Mononuclear cell (primary cell): ENCODE data around the gene SLC2A9. TPM values are rescaled to one million over a fixed set of nuclear protein-coding genes. Genes with fewer than 3 reads are reported as not detected.

Experiments
- H3K27me3 ChIP-seq: 2 replicates; pipeline ENCODE4 v1.6.0; 2011; ENCODE audit warnings: low read length, control low read depth; ENCODE audit not compliant: insufficient read depth
- H3K4me1 ChIP-seq: 2 replicates; pipeline ENCODE4 v1.5.1; 2011; ENCODE audit warnings: mild to moderate bottlenecking, low read length, control low read depth; ENCODE audit not compliant: insufficient read depth
- H3K4me3 ChIP-seq: 2 replicates; pipeline ENCODE4 v1.5.1; 2011; ENCODE audit warnings: mild to moderate bottlenecking, low read length, moderate library complexity
- H3K9me3 ChIP-seq: 2 replicates; pipeline ENCODE4 v1.5.1; 2011; ENCODE audit warnings: low read depth, mild to moderate bottlenecking, control low read depth, low read length
- total RNA-seq: library from RNA; depleted of rRNA; stranded (reverse); fragments of >200 nt; gene quantifications from one replicate; pipeline ENCODE4 v1.2.3, GENCODE V29; 2012

Gene SLC2A9
- total RNA-seq: 5.0 TPM

GRCh38 chr4:10020871-10021652, at the start of gene SLC2A9:
TSS of gene SLC2A9 (minus strand) at chr4:10021497. CDS start at chr4:10021429, 68 bp downstream.
- H3K4me1 ChIP-seq: peaks cover 72% of the 10 kb centered on the region
- peak within 1 kb of the TSS; percentile 15 for H3K4me3 ChIP-seq
- H3K9me3 ChIP-seq: no peaks in the 10 kb centered on the region
- H3K27me3 ChIP-seq: no peaks in the 10 kb centered on the region

DNA sequence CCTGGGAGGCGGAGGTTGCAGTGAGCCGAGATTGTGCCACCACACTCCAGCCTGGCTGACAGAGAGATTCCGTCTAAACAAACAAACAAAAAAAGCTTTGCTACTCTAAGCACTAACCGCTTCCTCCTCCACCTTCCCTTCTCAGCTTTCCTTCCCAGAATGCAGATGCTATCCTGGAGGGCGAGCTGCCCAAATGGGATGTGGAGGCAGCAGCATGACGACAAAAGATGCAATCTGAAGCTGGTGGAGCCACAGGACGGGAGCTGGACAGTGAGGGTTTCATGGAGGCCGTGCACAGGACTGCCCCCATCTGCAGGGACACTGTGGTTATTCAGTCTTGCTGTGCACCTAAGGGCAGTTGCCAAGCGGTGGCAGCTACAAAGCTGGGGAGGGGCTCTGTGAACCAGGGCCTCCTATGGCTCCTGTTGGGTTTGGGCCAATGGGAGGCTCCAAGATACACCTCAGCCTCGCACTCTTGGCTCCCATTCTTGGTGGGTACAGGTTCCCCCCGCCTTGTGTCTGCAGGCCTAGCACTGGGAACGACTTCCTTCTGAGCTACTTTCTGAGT, 47.9 kb upstream of the SLC2A9 start:
- no peak overlapping the region for H3K4me3 ChIP-seq
- H3K9me3 ChIP-seq: no peaks in the 10 kb centered on the region
- H3K4me1 ChIP-seq: peaks cover under 1% of the 10 kb centered on the region
- H3K27me3 ChIP-seq: no peaks in the 10 kb centered on the region

- Histone ChIP-seq H3K4me3 (no peak overlapping the region), H3K9me3 (no peaks in the 10 kb centered on the region), H3K4me1 (peaks cover 15% of the 10 kb centered on the region), H3K27me3 (no peaks in the 10 kb centered on the region)
Measured at GRCh38 chr4:10066670-10067651, 45.7 kb upstream of the SLC2A9 start.

DNA sequence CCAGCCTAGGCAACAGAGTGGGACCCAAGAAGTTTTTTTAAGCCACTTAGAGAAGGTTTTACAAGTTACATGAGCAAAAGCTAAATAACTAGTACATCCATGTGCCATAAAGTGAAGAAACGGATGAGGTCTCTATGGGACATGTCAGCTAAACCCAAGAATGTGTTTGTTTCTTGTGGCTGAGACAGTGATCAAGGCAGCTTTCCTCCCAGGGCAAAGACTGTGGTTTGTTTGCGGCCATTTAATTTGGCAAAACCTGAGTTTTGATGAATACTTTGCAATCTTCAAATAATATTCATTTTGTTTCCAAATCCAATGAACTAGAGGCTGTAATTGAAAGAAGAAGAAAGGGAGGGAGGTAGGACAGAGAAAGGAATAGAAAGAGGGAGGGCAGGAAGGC, 44.9 kb upstream of the SLC2A9 start:
- Histone ChIP-seq H3K4me3 (no peak overlapping the region), H3K9me3 (no peaks in the 10 kb centered on the region), H3K27me3 (no peaks in the 10 kb centered on the region), H3K4me1 (peaks cover 21% of the 10 kb centered on the region)

DNA sequence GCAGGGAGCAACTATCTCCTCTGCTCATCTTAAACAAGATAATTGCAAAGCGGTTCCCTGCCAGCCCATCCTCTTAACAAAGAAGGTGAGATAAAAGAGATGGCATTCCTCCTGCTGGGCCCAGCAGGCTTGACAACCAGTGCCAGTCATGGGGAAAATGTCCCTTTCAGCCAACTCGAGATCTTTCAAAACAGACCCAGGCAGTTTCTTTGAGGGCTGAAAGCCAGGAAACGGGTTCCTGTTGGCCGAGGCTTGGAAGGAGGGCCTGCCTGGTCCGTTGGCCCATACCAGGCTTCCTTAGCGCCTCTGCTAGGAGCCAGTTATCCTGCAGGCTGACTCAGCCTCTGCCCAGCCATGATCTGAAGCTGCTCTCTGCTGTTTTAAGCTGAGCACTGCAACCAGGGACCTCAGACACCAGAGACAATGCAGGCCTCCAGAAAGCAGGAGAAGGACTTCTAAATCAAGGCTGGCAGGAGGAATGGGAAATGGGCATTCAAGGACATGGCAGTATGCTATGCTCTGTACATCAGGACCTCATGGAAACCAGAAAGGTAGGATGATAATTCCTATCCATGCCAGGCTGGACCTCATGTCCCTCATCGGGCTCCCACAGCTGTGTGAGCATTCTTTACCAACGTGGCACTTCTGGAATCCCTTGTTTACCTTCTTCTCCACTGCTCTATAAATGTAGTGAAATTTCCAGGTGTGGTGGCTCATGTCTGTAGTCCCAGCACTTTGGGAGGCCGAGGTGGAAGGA, 42.4 kb upstream of the SLC2A9 start:
- Histone ChIP-seq H3K27me3 (no peaks in the 10 kb centered on the region), H3K4me1 (peaks cover 29% of the 10 kb centered on the region), H3K9me3 (no peaks in the 10 kb centered on the region), H3K4me3 (no peak overlapping the region)

DNA sequence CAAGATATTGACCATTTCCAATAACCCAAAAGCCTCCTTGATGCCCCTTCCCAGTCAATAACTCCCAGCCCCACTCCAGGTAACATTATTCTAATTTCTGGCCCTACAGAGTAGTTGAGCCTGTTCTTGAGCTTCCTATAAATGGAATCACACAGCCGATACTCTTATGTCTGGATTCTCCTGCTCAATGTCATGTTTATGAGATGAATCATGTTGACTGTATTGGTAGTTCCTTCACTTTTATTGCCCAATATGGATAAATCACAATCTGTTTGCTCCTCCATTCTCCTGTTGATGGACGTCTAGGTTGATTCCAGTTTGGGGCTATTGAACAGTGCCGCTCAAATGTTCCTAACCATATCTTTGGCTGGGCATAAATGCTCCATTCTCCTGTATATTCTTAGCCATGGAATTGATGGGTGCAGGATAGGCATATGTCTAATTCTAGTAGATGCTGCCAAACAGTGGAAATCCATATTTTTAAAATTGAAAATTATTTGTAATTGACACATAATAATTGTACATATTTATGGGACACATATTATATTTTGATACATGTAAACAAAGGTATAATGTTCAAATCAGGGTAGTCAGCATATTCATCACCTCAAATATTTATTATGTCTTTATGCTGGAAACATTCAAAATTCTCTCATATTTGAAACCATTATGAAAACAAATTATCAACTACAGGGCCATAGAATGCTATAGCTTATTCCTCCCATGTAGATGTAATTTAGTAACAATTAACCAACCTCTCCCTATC, 40.5 kb upstream of the SLC2A9 start:
- Histone ChIP-seq H3K4me1 (peaks cover 29% of the 10 kb centered on the region), H3K27me3 (no peaks in the 10 kb centered on the region), H3K4me3 (no peak overlapping the region), H3K9me3 (no peaks in the 10 kb centered on the region)

DNA sequence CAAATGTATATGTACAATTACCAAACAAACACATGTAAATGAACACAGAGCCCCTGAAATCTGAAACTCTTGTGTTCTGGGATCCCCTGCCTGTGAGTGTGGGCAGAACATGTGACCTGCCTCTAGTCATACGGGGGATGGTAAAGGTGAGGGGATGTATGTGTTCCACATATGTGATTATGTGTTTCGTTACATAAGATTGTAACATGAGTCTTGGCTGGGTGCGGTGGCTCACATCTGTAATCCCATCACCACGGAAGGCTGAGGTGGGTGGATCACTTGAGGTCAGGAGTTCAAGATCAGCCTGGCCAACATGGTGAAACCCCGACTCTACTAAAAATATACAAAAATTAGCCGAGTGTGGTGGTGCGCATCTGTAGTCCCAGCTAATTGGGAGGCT, 37.1 kb upstream of the SLC2A9 start:
- peaks cover 21% of the 10 kb centered on the region for H3K4me1 ChIP-seq
- H3K4me3 ChIP-seq: no peak overlapping the region
- H3K9me3 ChIP-seq: no peaks in the 10 kb centered on the region
- H3K27me3 ChIP-seq: no peaks in the 10 kb centered on the region

DNA sequence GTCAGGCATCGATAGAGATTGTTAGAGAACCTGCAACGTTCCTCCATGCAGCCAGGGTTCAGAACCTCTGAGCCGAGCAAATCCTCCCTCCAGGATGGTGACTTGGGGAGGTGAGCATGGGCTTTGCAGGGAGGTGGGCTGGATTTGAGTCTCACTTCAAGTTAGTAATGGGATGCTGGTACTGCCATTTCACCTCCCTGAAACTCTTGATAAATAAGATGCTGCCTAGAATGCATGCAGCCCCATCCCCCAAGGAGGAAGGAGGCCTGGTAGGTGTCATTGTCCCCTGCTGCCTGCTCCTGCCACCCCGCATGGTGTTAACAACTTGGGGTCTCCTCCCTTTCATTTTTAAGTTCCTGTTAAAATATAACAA, 35.7 kb upstream of the SLC2A9 start:
- H3K27me3 ChIP-seq: no peaks in the 10 kb centered on the region
- no peak overlapping the region for H3K4me3 ChIP-seq
- peaks cover 14% of the 10 kb centered on the region for H3K4me1 ChIP-seq
- no peaks in the 10 kb centered on the region for H3K9me3 ChIP-seq

DNA sequence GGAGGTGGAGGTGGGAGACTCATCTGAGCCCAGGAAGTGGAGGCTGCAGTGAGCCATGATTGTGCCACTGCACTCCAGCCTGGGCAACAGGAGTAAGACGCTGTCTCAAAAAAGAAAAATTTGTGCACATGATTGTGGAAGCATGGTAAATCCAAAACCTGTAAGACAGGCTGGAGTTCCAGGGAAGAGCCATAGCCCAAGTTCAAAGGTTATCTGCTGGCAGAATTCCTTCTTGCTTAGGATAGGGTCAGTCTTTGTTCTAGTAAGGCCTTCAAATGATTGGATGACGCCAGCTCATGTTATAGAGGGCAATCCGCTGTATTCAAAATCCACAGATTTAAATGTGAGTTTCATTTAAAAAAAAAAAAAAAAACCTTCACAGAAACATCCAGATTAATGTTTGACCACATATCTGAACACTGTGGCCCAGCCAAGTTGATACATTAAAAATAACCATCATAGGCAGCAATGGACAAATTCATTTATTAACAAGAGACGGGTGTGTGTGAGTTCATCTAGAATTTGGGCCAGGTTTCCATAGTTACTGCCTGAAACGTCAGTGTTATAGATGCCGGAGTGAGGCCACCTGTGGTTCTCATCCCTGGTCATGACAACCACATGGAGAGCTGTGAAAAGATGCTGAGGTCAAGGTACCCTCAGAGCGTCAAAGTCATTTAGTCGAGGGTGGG, 35.2 kb upstream of the SLC2A9 start:
- peaks cover 11% of the 10 kb centered on the region for H3K4me1 ChIP-seq
- no peak overlapping the region for H3K4me3 ChIP-seq
- no peaks in the 10 kb centered on the region for H3K9me3 ChIP-seq
- no peaks in the 10 kb centered on the region for H3K27me3 ChIP-seq

DNA sequence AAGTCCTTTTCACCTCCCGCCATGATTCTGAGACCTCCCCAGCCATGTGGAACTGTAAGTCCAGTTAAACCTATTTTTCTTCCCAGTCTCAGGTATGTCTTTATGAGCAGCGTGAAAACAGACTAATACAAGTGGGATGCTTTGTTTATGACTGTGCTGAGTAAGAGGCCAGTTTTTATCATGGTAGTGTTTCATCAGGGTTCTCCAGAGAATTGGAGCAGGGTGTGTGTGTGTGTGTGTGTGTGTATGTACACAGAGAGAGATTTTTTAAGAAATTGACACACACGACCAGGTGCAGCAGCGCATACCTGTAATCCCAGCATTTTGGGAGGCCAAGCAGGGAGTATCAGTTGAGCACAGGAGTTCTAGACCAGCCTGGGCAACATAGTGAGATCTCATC, 34.6 kb upstream of the SLC2A9 start:
- Histone ChIP-seq H3K4me3 (no peak overlapping the region), H3K27me3 (no peaks in the 10 kb centered on the region), H3K4me1 (peaks cover 6% of the 10 kb centered on the region), H3K9me3 (no peaks in the 10 kb centered on the region)

DNA sequence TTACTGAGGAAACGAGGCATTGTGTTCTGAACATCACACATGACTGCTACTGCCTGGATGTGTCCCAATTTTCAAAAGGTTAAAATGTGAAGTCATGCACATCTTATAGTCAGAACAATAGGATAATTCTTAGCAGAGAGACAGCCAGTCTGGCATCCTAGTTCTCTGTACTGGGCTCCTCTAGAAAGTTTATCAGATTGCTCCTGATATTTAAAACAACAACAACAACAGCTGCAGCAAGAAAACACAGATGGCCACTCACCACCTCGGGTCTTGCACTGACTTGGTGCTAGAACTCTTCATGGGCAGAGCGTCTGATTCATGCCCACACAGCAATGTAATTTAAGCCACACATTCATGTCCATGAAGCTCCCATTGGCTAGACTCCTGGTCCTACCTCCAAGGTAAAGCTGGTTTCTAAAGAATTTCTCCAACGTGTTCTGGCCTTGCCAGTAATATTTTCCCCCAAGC, 33.3 kb upstream of the SLC2A9 start:
- Histone ChIP-seq H3K4me1 (no peaks in the 10 kb centered on the region), H3K27me3 (no peaks in the 10 kb centered on the region), H3K9me3 (no peaks in the 10 kb centered on the region), H3K4me3 (no peak overlapping the region)

GRCh38 chr4:10053635-10054453, 32.5 kb upstream of the SLC2A9 start:
- Histone ChIP-seq H3K27me3 (no peaks in the 10 kb centered on the region), H3K4me3 (no peak overlapping the region), H3K9me3 (no peaks in the 10 kb centered on the region), H3K4me1 (no peaks in the 10 kb centered on the region)
